ENCODE measurements around the gene PDCD1.
"Not testable (repeated sequence)": the region's sequence is repeated elsewhere in the genome, so short reads cannot be mapped to it uniquely, and the experiment has no call there.

PDCD1 gene

GRCh38 chr2:241880311-241881073 lies 21.8 kb upstream of the PDCD1 start:
- ChIA-PET CTCF (no interaction called here), POLR2A (interaction anchor here (0.9 kb wide), 1 partner anchor 179 kb away, joined by 3 read pairs; the partner anchor contains the start of gene ING5)
- DNase-seq (ENCODE audit: extremely low spot score), result no peak
- TF ChIP-seq, protein P1, sequence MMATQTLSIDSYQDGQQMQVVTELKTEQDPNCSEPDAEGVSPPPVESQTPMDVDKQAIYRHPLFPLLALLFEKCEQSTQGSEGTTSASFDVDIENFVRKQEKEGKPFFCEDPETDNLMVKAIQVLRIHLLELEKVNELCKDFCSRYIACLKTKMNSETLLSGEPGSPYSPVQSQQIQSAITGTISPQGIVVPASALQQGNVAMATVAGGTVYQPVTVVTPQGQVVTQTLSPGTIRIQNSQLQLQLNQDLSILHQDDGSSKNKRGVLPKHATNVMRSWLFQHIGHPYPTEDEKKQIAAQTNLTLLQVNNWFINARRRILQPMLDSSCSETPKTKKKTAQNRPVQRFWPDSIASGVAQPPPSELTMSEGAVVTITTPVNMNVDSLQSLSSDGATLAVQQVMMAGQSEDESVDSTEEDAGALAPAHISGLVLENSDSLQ (IDR thresholded peaks at IDR 0.05), result no peak
- no peak for TF ChIP-seq ARNT (IDR thresholded peaks at IDR 0.05)
- TF ChIP-seq ELF4 (IDR thresholded peaks at IDR 0.05), result no peak
- TF ChIP-seq L3MBTL2 (conservative IDR thresholded peaks at IDR 0.05), result no peak
- TF ChIP-seq CTBP1 (IDR thresholded peaks at IDR 0.05; ENCODE audit: borderline replicate concordance), result no peak
- TF ChIP-seq HDGF (IDR thresholded peaks at IDR 0.05; ENCODE audit: borderline replicate concordance), result no peak
- no peak for TF ChIP-seq FOXA1 (IDR thresholded peaks at IDR 0.05)
- TF ChIP-seq FOXK2 (IDR thresholded peaks at IDR 0.05), result no peak
- no peak for TF ChIP-seq TARDBP (IDR thresholded peaks at IDR 0.05)
- TF ChIP-seq SP1 (IDR thresholded peaks at IDR 0.05), result no peak
- TF ChIP-seq LEF1 (IDR thresholded peaks at IDR 0.05; ENCODE audit: borderline replicate concordance), result no peak
- no peak for TF ChIP-seq BHLHE40 (IDR thresholded peaks at IDR 0.05; ENCODE audit: borderline replicate concordance)

DNA sequence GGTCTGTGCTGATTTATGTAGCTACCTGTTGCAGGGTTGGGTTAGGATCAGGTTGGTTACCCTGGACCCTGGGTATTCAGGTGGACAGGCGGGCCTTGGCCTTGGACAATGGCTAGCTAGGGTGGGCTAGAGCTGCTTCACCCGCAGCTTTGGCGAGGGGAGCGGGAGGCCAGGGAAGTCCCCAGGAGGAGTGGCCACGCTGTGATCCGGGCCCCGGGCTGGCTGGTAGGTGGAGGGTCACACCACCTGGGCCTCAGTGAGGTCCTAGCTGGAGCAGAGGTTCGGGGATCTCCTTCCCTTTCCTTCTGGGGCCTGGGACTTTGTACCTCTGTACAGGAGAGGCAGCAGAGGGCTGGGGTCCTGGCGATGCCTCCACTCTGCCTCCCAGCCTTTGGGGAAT lies 20.6 kb upstream of the PDCD1 start:
- no peak for DNase-seq (ENCODE audit: extremely low spot score)
- POLR2A ChIA-PET, result interaction anchor here (0.9 to 2.1 kb wide), 2 partner anchors 177 to 193 kb away, joined by 3 to 6 read pairs; partner anchors contain the start of genes DTYMK and ING5
- CTCF ChIA-PET, result interaction anchor here (0.8 kb wide), 1 partner anchor 57 kb away, joined by 3 read pairs; no protein-coding TSS in a partner anchor
- TF ChIP-seq ELF4 (IDR thresholded peaks at IDR 0.05) (no peak), ZNF384 (IDR thresholded peaks at IDR 0.05) (no peak), BHLHE40 (IDR thresholded peaks at IDR 0.05; ENCODE audit: borderline replicate concordance) (no peak), NFRKB (IDR thresholded peaks at IDR 0.05) (no peak), ARNT (IDR thresholded peaks at IDR 0.05) (no peak), FOXK2 (IDR thresholded peaks at IDR 0.05) (no peak), FOXA1 (IDR thresholded peaks at IDR 0.05) (no peak)
- TF ChIP-seq, protein P1 (IDR thresholded peaks at IDR 0.05), result no peak

DNA sequence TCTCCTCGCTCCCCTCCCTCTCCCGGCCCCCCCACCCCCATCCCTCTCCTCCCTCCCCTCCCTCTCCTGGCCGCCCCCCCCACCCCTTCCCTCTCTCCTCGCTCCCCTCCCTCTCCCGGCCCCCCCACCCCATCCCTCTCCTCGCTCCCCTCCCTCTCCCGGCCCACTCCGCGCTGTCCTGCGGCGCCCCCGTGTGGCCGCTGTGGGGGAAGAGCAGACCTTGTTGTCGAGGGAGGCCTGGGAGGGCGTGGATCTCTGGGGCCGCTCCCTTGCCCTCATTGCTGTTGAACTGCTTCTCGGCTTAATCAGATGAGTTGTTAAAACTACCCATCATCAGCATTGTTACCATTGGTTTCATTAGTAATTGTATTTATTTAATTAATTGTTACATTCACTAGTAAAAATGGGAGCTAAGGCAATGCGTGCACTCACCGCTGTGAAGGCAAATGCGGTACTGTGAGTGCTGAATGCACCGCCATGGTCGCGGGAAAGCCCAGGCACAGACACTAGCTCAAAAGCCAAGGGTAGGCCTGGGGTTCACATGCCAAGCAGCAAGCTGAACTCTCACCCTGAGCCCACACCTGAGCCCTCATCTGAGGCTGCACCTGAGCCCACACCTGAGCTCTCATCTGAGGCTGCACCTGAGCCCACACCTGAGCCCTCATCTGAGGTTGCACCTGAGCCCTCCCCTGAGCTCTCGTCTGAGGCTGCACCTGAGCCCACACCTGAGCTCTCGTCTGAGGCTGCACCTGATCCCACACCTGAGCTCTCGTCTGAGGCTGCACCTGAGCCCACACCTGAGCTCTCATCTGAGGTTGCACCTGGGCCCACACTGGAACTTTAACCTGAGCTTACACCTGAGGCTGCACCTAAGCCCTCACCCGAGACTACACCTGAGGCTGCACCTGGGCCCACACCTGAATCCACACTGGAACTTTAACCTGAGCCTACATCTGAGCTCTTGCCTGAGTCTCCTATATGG lies 19.6 kb upstream of the PDCD1 start:
- CTCF ChIA-PET, result interaction anchor here (0.6 to 0.8 kb wide), 4 partner anchors 33 to 241 kb away, joined by 3 to 8 read pairs (median 4); partner anchors contain the start of gene ATG4B
- POLR2A ChIA-PET, result interaction anchor here (2.1 kb wide), 1 partner anchor 192 kb away, joined by 6 read pairs; the partner anchor contains the start of gene DTYMK
- TF ChIP-seq ELF4 (IDR thresholded peaks at IDR 0.05), result no peak
- TF ChIP-seq HDGF (IDR thresholded peaks at IDR 0.05; ENCODE audit: borderline replicate concordance), result no peak
- no peak for TF ChIP-seq ZNF384 (IDR thresholded peaks at IDR 0.05)
- no peak for TF ChIP-seq L3MBTL2 (conservative IDR thresholded peaks at IDR 0.05)
- TF ChIP-seq NFRKB (IDR thresholded peaks at IDR 0.05), result no peak
- no peak for TF ChIP-seq SUZ12 (IDR thresholded peaks at IDR 0.05)
- DNase-seq (ENCODE audit: extremely low spot score), result peak; percentile 75

GRCh38 chr2:241877197-241877685 lies 18.5 kb upstream of the PDCD1 start:
- TF ChIP-seq ARNT (IDR thresholded peaks at IDR 0.05) (no peak), FOXA1 (IDR thresholded peaks at IDR 0.05) (no peak), HDGF (IDR thresholded peaks at IDR 0.05; ENCODE audit: borderline replicate concordance) (no peak), SUZ12 (IDR thresholded peaks at IDR 0.05) (no peak), FOXM1 (IDR thresholded peaks at IDR 0.05; ENCODE audit: borderline replicate concordance) (no peak), FOXK2 (IDR thresholded peaks at IDR 0.05) (no peak), LEF1 (IDR thresholded peaks at IDR 0.05; ENCODE audit: borderline replicate concordance) (no peak), SP1 (IDR thresholded peaks at IDR 0.05) (no peak), ELF4 (IDR thresholded peaks at IDR 0.05) (no peak), TARDBP (IDR thresholded peaks at IDR 0.05) (no peak), NFRKB (IDR thresholded peaks at IDR 0.05) (no peak), L3MBTL2 (conservative IDR thresholded peaks at IDR 0.05) (no peak)
- CTCF ChIA-PET, result no interaction called here
- POLR2A ChIA-PET, result no interaction called here
- no peak for DNase-seq (ENCODE audit: extremely low spot score)

GRCh38 chr2:241876528-241877196 lies 18.0 kb upstream of the PDCD1 start:
- TF ChIP-seq ELF4 (IDR thresholded peaks at IDR 0.05) (no peak), FOXK2 (IDR thresholded peaks at IDR 0.05) (no peak)
- no peak for DNase-seq (ENCODE audit: extremely low spot score)
- ChIA-PET CTCF (interaction anchor here (0.6 kb wide), 1 partner anchor 1049 kb away, joined by 3 read pairs; no protein-coding TSS in a partner anchor), POLR2A (interaction anchor here (1.0 kb wide), 1 partner anchor 174 kb away, joined by 3 read pairs; the partner anchor contains the start of gene ING5)

GRCh38 chr2:241875754-241876527 lies 17.2 kb upstream of the PDCD1 start:
- ChIA-PET CTCF (interaction anchor here (0.6 kb wide), 1 partner anchor 1048 kb away, joined by 3 read pairs; no protein-coding TSS in a partner anchor), POLR2A (interaction anchor here (1.0 kb wide), 1 partner anchor 174 kb away, joined by 3 read pairs; the partner anchor contains the start of gene ING5)
- not testable (repeated sequence) for DNase-seq (ENCODE audit: extremely low spot score)

Data from HEK293T (cell line).